H1 (cell line): Measurements from ENCODE around the gene LNPK. TPM values are rescaled to one million over a fixed set of nuclear protein-coding genes. Genes with fewer than 3 reads are reported as not detected.

Experiments used
- SUZ12 ChIP-seq: fragments of 200-600 bp; sonication (generic); IDR thresholded peaks from 2 replicates; pipeline ENCODE4 v1.6.1; 2012; ENCODE audit warnings: mild to moderate bottlenecking, inconsistent platforms, low read length, moderate library complexity, mixed read lengths
- polyA plus RNA-seq, 7 experiments: library from polyadenylated mRNA; depleted of rRNA in 3 of 7; stranded (reverse) in 5 of 7; unstranded in 2 of 7; fragments of >200 nt in 5 of 7; fragments of 200-250 nt in 2 of 7; gene quantifications; 1 replicate in 5 of 7; 2 replicates in 1 of 7; 4 replicates in 1 of 7; pipeline versions ENCODE4 v1.2.1 to v1.2.3, GENCODE V29; 2011 to 2013; ENCODE audit warnings: missing spikeins in 2 of 7, mixed read lengths in 2 of 7
- total RNA-seq: library from RNA; stranded (reverse); fragmentation: NEBNext Ultra II Directional; extraction: Animal tissue kit (Norgen Biotek cat#: 25700); gene quantifications from 2 replicates; pipeline ENCODE4 v1.2.1, GENCODE V29; 2021

LNPK gene
- total and polyA plus RNA-seq, 2 of the 8 experiments (the other 6 are each of a cell fraction or from before 2014, with no cell fraction given), result 3.1 to 10.3 TPM

- no peak for TF ChIP-seq SUZ12
- TF ChIP-seq, all 59 proteins: peak for 0
Measured at GRCh38 chr2:176039375-176039774, 37.3 kb upstream of the LNPK start (continued).
